Gastrocnemius medialis (tissue), 4 donors: Measurements from ENCODE around the gene EPDR1.

Experiments
- CTCF ChIP-seq, 5 experiments: fragments of 450-650 bp in 3 of 5; fragments of 200-600 bp in 2 of 5; sonication (generic) in 2 of 5; IDR thresholded peaks in 4 of 5; conservative IDR thresholded peaks in 1 of 5; 1 replicate in 4 of 5; 2 replicates in 1 of 5; pipeline ENCODE4 v1.5.1; 2016 to 2019; ENCODE audit warnings: antibody characterized with exemption in 5 of 5, mild to moderate bottlenecking in 3 of 5, moderate library complexity in 3 of 5
- POLR2A ChIP-seq, 2 donors: fragments of 450-650 bp; IDR thresholded peaks; one replicate each; pipeline ENCODE4 v1.6.1; 2017; ENCODE audit warnings: antibody characterized with exemption in 2 of 2, mild to moderate bottlenecking in 2 of 2, moderate library complexity in 2 of 2

GRCh38 chr7:37920305-37920848 is at the start of gene EPDR1:
- TF ChIP-seq CTCF (IDR thresholded peaks at IDR 0.05 in 4 of 5, conservative IDR thresholded peaks at IDR 0.05 in 1 of 5): peak in 3 of 5 experiments; percentile 11 to 43 (median 34)
- peak in 1 of 2 donors; percentile 25 for TF ChIP-seq POLR2A (IDR thresholded peaks at IDR 0.05)
